GF-D8 (cell line): ENCODE measurements around the gene TAF1A.

Experiments
- DNase-seq: peaks from one replicate; lab custom pipeline; 2025; lab: John Stamatoyannopoulos, UW

TAF1A gene

GRCh38 chr1:222596696-222597095 lies 7.0 kb upstream of the TAF1A start:
- DNase-seq, result no peak

DNA sequence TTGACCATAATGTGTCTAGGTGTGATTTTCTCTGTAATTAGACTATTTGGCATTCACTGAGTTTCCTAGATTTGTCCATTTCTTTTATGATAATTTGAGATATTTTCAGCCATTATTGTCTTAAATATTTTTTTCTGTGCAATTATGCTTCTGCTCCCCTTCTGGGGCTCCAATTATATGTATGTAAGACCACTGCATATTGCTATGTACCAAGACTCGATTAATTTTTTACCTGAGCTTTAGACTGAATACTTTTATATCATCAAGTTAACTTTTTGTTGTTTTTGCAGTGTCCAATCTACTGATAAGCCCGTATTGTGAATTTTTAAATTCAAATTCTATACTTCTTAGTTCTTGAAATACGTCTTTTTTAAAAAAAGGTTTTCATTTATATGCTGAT lies 5.1 kb upstream of the TAF1A start:
- no peak for DNase-seq

DNA sequence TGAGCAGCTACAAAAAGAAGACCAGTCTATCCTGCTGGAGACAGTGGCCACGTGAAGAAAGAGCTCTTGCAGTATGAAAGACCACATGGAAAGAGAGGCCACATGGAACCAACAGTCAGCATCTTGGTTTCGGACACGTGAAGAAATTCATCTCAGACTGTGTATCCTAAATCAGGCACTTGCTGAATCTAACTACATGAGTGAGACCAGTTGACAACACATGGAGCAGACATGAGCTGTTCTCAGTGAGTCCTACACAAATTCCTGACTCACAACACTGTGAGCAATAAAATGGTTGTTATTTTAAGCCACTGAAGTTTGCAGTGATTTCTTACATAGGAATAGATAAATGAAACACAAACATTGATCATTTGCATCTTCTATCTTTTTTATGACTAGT lies 2.4 kb upstream of the TAF1A start:
- no peak for DNase-seq

GRCh38 chr1:222588135-222588534 lies 1.6 kb downstream of the TAF1A start:
- no peak for DNase-seq

GRCh38 chr1:222586842-222587241 lies 2.9 kb downstream of the TAF1A start:
- DNase-seq, result no peak

DNA sequence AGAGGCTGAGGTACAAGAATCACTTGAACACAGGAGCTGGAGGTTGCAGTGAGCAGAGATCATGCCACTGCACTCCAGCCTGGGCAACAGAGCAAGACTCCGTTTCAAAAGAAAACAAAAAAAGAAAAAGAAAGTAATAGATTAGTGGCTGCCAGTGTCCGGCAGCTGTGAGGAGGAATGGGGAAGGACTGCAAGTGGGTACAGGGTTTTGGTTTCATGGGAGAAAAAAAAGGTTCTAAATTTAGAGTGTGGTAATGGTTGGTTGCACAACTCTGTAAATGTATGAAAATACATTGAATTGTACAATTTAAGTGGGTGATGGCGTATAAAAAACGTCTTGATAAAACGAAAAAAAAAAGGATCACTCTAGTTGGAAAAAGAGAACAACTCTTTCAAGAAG lies 6.7 kb downstream of the TAF1A start:
- DNase-seq, result no peak

- no peak for DNase-seq
These were observed 7.5 kb downstream of the TAF1A start for GRCh38 chr1:222582099-222582774.

GRCh38 chr1:222579316-222579715 lies 10.4 kb downstream of the TAF1A start:
- DNase-seq, result no peak

DNA sequence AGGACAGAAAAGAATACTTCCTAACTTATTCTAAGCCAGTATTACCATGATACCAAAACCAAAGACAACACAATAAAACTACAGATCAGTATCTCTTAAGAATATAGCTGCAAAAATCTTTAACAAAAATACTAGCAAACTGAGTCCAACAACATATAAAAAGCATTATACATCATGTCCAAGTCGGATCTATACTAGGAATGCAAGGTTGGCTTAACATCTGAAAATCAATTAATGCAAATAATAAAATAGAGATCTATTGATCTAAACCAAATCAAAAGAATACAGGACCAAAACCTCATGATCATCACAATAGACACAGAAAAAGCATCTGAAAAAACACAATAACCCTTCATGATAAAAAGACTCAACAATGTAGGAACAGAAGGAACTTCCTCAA lies 18.9 kb downstream of the TAF1A start:
- DNase-seq, result no peak

DNA sequence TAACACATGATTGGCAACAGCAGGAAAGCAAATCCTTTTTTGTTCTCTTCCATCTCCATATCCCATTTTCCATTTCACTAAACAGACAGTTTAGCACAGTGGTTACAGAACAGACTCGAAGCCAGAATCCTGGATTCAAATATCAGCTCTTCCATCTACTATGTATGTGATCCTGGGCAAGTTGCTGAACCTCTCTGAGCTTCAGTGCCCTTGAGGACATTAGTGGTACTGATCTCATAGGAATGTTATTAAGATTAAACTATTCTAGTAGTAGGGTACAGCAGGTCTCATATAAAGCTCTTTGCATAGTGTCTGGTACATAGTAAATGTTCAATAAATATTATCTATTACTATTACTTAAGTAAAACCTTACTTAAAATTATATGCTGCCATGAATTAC lies 28.1 kb downstream of the TAF1A start:
- DNase-seq, result no peak

- DNase-seq, result no peak
These were observed 32.2 kb downstream of the TAF1A start for GRCh38 chr1:222557574-222557973.

DNA sequence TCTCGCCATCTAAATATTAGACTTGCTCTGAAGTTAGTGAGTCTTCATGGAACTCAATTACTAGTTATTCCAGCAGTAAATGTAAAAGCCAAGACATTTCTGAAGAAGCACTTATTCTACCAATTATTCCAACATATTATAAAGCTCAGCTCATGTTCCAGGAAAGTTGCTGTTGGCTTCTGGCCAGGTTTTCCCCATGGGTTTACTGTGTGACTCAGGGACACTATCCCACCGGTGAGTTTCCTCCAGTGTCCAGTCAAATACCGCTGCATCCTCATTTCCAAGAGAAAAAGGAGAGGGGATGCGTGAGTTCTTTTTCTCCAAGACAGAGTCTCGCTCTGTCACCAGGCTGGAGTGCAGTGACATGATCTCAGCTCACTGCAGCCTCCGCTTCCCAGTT lies 32.6 kb downstream of the TAF1A start:
- no peak for DNase-seq

GRCh38 chr1:222555992-222556615 lies 33.6 kb downstream of the TAF1A start:
- no peak for DNase-seq

- DNase-seq, result no peak
These were observed 35.6 kb downstream of the TAF1A start for GRCh38 chr1:222554177-222554576.

- no peak for DNase-seq
These were observed 36.9 kb downstream of the TAF1A start for GRCh38 chr1:222552882-222553281.

DNA sequence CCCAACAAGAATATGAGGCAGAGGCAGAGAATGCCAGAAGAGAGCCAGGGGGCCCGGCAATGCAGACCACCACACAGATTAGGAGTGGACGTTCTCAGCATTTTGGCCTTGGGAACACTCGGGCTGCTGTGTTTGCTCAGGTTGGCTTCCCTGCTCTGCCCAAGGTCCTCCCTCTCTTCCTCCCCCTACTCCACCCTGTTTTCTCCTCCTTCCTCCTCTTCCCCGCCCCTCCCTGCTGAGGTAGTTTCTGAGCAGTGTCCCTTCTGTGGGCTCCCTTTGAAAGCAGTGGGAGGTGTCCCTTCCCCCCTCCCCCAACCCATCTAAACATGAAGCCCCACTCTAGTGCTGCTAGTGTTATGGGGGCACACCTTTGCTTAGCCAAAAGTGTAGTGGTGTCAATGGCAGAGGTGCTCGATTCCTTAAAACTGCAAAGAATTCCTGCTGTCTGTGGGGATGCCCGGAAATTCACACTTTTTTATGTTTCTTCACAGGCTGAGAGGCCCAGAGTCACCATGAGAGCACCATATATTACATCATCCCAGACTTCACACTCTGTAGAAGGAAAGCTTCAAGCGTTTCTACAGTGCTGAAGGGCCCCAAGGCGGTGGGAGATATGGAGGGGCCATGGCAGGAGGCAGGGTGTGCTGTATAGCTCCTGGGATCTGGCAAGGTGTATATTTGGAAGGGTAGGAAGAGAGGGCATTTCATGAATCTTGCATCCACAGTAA lies 41.6 kb downstream of the TAF1A start, which contains the start of gene HHIPL2:
Gene HHIPL2 (minus strand): TSS at position 161 of the 728 bp plus-strand sequence. CDS start 60 bp downstream, at position 101.
- DNase-seq, result no peak

DNA sequence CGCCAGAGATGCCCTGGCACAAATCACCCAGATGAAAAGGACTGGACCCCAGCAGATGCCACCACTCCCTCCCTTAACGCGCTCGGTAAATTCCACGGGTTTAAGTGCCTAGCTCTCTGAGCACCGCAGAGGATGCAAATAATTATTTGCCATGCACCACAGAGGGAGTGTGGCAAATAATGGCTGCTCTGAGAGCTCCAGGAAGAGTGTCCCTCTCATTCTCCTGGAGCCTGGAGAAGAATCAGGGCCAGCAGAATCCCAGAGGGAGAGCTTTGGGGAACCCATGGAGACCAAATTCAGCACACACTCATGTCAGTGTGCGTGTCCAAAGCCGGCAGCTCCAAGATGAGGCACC lies 42.5 kb downstream of the TAF1A start:
- DNase-seq, result no peak

GRCh38 chr1:222546548-222547259 lies 43.0 kb downstream of the TAF1A start:
- DNase-seq, result no peak

GRCh38 chr1:222546091-222546490 lies 43.6 kb downstream of the TAF1A start:
- DNase-seq, result no peak

GRCh38 chr1:222543817-222544216 lies 45.9 kb downstream of the TAF1A start:
- DNase-seq, result no peak

- DNase-seq, result no peak
These were observed 49.1 kb downstream of the TAF1A start for GRCh38 chr1:222540598-222540995.

GRCh38 chr1:222539951-222540597 lies 49.7 kb downstream of the TAF1A start:
- no peak for DNase-seq
